GM19193 (cell line): Measurements from ENCODE around the gene SORCS1.

Source experiments
- POLR2A ChIP-seq: IDR thresholded peaks from 4 replicates; pipeline ENCODE4 v1.6.1; 2011; ENCODE audit not compliant: insufficient read depth, insufficient read length; ENCODE audit errors: extremely low read depth

Gene SORCS1

DNA sequence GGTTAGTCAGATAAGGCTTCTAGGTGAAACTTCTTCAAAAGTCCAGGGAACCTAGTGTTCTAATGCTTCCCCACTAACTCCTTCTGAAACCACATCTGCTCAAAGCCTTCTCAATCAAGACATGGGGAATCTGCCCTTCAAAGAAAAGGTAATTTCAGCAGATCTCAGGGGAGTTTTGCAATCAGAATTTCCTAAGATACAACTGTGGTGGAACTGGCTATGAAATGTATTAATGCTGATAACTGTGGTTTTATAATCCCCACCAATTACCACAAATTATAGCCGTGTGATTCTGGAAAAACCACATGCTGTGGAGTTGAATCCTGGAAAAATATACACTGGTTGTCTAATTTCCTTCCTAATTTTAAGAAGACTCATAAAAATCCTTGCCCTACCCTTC lies 233.8 kb downstream of the SORCS1 start:
- no peak for TF ChIP-seq POLR2A

DNA sequence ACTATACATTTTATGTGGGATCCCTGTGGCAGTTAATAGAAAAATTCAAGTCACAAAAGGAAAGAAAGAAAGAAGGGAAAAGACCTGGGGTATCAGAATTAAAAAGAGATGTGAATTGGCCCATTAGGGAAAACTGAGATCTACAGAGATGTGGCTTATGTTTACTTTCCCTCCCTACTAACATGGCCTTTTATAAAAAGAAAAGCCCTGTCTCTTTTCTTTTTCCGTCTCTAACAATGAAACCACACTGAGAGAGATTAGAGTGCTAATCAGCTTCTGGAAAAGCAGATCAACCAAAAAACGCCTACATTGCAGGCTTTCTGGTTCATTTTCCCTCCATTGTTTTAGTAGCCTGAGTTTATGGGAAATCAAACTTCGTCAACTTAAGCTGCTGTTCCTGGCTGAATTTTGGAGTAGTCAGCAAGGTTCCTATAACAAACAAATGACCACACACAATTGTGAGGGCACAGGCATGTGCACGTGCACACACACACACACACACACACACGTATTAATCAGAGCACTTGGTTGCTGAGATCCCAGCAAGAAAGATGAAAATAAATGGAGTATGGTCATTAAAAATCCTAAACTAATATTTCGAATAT lies 235.1 kb downstream of the SORCS1 start:
- no peak for TF ChIP-seq POLR2A

- TF ChIP-seq POLR2A = no peak
These were observed 239.3 kb downstream of the SORCS1 start for GRCh38 chr10:106925191-106925590.

- TF ChIP-seq POLR2A = no peak
These were observed 244.0 kb downstream of the SORCS1 start for GRCh38 chr10:106920538-106920937.

DNA sequence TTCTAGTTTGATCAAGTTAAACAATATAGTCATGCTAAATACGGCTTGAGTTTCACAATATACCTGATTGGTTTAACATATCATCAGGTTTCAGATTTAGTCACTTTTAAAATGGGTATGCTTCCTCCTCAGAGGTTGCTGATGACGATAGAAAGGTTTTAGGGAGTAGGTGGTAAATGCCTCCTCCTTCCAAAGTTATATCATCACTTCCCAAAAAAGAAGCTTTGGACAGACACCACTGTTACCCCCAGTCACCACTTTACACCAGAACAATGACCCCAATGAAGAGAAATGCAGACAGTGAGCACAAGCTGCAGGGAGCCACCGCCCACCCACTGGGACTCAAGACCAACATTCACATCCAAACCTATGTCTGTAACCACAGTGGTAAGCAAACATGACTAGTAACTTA lies 244.6 kb downstream of the SORCS1 start:
- no peak for TF ChIP-seq POLR2A

DNA sequence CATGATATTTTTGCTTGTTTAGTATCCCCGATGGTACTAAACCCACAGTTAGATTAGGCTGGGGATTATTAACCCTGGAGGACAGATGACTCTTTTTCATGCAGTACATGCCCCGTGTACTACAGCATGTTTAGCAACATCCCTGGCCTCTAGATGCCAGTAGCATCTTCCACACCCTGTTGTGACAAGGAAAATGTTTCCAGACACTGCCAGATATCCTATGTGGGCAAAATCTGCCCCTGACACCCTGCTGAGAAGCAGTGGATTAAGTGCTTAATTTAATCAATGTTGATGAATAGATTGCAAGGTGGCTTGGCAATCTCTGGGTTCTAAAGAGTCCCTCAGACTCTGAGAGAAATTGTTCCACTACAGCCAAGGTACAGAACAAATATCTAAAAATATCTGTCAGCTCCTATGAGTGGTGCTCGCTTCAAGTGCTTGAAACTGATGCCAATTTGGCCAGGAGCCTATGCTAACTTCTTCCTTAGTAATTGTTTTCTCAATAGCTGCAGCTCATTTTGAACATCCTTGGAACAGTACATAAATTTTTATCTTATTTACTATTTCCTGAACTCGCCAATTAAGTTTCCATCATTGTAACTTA lies 247.0 kb downstream of the SORCS1 start:
- no peak for TF ChIP-seq POLR2A

DNA sequence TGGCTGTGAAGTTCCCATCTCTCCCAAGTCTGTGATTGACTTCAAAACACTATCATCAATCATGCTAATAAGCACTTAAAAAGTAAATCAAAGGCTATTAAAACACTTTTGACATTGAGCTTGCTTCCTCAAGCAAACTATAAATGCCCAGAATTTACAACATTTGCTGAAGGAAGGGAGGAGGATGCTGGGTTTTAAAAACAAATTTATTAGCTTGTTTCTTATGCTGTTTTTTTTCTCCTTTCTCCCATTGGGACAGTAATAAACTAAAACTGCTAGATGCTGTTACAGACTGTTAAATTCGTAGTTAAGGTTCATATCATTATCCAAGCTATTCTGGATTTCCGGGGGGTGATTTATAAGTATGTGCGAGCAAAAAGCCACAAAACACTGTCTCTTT lies 250.5 kb downstream of the SORCS1 start:
- no peak for TF ChIP-seq POLR2A

DNA sequence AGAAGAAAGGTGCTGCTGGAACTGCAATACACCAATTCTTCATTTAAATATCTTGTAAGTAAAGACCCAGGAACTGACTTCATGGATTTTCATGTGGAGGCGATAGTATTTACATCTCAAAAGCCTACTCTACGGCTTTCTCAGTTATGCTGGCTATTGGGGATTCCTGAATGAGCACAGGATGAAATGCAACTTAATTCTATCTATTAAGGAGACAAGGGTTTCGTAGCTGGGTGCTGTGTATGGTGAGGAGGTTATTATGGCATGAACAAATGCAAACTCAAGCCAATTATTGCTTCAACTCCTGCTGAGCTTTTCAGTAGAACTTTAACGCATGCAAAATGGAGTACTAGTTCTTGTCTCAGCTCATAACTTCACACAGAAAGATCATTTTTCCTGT lies 251.2 kb downstream of the SORCS1 start:
- TF ChIP-seq POLR2A = no peak

GRCh38 chr10:106911096-106911495 lies 253.4 kb downstream of the SORCS1 start:
- no peak for TF ChIP-seq POLR2A

DNA sequence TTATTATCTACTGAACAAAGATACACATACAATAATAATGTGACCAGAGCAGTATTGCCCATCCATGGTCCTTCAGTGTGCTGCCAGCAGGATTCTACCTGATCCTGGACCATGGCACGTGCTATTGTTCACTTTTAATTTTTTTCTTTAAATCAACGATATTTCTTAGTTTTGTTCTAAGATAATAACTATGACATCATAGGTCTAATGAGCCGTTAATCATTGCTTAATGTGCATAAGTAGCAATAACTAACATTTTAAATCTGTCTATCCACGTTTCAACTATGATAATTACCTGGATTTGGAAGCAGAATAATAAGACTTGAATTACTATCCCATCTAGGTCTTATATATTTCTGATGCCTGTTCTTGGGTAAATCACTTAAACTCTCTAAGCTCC lies 253.8 kb downstream of the SORCS1 start:
- no peak for TF ChIP-seq POLR2A

- TF ChIP-seq POLR2A = no peak
These were observed 256.3 kb downstream of the SORCS1 start for GRCh38 chr10:106908225-106908624.

DNA sequence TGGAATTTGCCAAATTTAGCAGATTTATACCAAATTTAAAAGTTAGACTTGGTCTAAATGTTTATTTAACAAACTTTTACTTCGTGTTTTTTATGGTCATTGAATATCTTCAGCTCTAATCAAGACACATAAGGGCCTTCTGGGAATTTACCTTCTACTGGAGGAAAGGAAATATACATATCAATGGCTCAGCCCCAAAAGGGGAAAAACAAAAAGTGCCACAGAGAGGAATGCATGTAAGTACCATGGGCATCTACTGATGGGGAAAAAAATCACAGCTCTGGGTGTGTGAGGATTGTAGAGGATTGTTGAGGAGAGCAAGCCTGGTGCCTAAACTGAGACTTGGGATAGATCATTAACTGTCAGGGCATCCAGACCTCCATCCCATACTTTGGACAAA lies 260.3 kb downstream of the SORCS1 start:
- TF ChIP-seq POLR2A = no peak

GRCh38 chr10:106903180-106903579 lies 261.3 kb downstream of the SORCS1 start:
- TF ChIP-seq POLR2A = no peak

- no peak for TF ChIP-seq POLR2A
These were observed 264.4 kb downstream of the SORCS1 start for GRCh38 chr10:106900016-106900652.

DNA sequence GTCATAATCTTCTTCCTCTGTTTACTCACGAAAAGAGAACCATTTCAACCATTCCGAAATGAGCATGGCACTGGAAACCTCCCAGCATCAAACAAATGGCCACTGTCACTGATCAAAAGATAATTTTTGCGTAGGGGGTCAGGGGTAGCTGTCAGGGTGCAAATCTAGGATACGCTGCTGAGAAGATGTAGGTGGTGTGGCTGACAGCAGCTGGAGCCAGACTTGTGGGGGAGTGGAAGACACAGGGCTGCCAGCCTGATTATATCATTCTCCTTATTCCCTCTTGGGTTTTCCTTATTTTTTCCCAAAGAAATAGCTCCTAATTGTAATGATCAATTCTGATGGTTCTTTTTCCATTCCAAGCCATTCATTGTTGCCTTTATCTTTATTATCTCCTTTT lies 266.1 kb downstream of the SORCS1 start:
- TF ChIP-seq POLR2A = no peak

- TF ChIP-seq POLR2A = no peak
These were observed 266.8 kb downstream of the SORCS1 start for GRCh38 chr10:106897719-106898118.
